ENCODE results near the gene ACSF3.

GRCh38 chr16:89084411-89084810, 9.2 kb upstream of the ACSF3 start:
- TF ChIP-seq POLR2AphosphoS5 (IDR thresholded peaks at IDR 0.05; ENCODE audit: low read depth, low read length) (no peak), CTCF (IDR thresholded peaks at IDR 0.05) (no peak)

All from Panc1 (cell line).